ENCODE measurements around the gene KRTAP5-2. TPM values are rescaled to one million over a fixed set of nuclear protein-coding genes. Genes with fewer than 3 reads are reported as not detected.
"Not testable (repeated sequence)": the region's sequence is repeated elsewhere in the genome, so short reads cannot be mapped to it uniquely, and the experiment has no call there.

Gene KRTAP5-2
- total RNA-seq, 2 donors from 2014 or later: not detected

GRCh38 chr11:1581976-1582375 lies 16.1 kb downstream of the KRTAP5-2 start:
- no peak for DNase-seq (ENCODE audit: low spot score)
- H3K27ac ChIP-seq: no peak overlapping the region
- TF ChIP-seq, protein P1, sequence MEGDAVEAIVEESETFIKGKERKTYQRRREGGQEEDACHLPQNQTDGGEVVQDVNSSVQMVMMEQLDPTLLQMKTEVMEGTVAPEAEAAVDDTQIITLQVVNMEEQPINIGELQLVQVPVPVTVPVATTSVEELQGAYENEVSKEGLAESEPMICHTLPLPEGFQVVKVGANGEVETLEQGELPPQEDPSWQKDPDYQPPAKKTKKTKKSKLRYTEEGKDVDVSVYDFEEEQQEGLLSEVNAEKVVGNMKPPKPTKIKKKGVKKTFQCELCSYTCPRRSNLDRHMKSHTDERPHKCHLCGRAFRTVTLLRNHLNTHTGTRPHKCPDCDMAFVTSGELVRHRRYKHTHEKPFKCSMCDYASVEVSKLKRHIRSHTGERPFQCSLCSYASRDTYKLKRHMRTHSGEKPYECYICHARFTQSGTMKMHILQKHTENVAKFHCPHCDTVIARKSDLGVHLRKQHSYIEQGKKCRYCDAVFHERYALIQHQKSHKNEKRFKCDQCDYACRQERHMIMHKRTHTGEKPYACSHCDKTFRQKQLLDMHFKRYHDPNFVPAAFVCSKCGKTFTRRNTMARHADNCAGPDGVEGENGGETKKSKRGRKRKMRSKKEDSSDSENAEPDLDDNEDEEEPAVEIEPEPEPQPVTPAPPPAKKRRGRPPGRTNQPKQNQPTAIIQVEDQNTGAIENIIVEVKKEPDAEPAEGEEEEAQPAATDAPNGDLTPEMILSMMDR (IDR thresholded peaks at IDR 0.05): no peak

DNA sequence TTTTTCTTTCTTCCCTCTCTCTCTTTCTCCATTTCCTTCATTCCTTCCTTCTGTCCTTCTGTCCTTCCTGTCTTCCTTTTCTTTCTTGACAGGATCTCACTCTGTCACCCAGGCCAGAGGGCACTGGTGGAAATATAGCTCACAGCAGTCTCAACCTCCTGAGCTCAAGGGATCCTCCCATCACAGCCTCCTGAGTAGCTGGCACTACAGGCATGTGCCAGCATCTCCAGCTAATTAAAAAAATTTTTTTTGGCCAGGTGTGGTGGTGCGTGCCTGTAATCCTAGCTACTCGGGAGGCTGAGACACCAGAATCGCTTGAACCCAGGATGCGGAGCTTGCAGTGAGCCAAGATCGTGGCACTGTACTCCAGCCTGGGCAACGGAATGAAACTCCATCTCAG lies 21.3 kb downstream of the KRTAP5-2 start:
- Histone ChIP-seq H3K4me3 (no peak overlapping the region), H3K27ac (no peak overlapping the region), H3K9me3 (peaks cover 0 to 8% of the 10 kb centered on the region in 2 donors), H3K4me1 (peaks cover 0 to 22% of the 10 kb centered on the region in 2 donors), H3K27me3 (no peaks in the 10 kb centered on the region), H3K36me3 (no peaks in the 10 kb centered on the region)
- TF ChIP-seq, protein P1 (IDR thresholded peaks at IDR 0.05): no peak
- DNase-seq (ENCODE audit: low spot score): no peak

More at GRCh38 chr11:1581976-1582375, 16.1 kb downstream of the KRTAP5-2 start:
- peaks cover 0 to 8% of the 10 kb centered on the region in 2 donors for H3K9me3 ChIP-seq
- H3K4me1 ChIP-seq: no peaks in the 10 kb centered on the region
- no peaks in the 10 kb centered on the region for H3K36me3 ChIP-seq
- no peak overlapping the region for H3K4me3 ChIP-seq
- no peaks in the 10 kb centered on the region for H3K27me3 ChIP-seq

- not testable (repeated sequence) for H3K9me3 ChIP-seq; H3K36me3 ChIP-seq; DNase-seq (ENCODE audit: low spot score); H3K4me3 ChIP-seq; H3K27ac ChIP-seq; H3K27me3 ChIP-seq
- peaks cover 0 to 29% of the 10 kb centered on the region in 2 donors for H3K4me1 ChIP-seq
These were observed 22.3 kb downstream of the KRTAP5-2 start for GRCh38 chr11:1575756-1576155.

GRCh38 chr11:1574933-1575242 lies 23.2 kb downstream of the KRTAP5-2 start:
- Histone ChIP-seq H3K9me3 (peaks cover 0 to 8% of the 10 kb centered on the region in 2 donors), H3K36me3 (no peaks in the 10 kb centered on the region), H3K27me3 (no peaks in the 10 kb centered on the region), H3K4me1 (peaks cover 0 to 38% of the 10 kb centered on the region in 2 donors), H3K27ac (no peak overlapping the region), H3K4me3 (no peak overlapping the region)
- TF ChIP-seq, protein P1 (IDR thresholded peaks at IDR 0.05): no peak
- DNase-seq (ENCODE audit: low spot score): no peak

DNA sequence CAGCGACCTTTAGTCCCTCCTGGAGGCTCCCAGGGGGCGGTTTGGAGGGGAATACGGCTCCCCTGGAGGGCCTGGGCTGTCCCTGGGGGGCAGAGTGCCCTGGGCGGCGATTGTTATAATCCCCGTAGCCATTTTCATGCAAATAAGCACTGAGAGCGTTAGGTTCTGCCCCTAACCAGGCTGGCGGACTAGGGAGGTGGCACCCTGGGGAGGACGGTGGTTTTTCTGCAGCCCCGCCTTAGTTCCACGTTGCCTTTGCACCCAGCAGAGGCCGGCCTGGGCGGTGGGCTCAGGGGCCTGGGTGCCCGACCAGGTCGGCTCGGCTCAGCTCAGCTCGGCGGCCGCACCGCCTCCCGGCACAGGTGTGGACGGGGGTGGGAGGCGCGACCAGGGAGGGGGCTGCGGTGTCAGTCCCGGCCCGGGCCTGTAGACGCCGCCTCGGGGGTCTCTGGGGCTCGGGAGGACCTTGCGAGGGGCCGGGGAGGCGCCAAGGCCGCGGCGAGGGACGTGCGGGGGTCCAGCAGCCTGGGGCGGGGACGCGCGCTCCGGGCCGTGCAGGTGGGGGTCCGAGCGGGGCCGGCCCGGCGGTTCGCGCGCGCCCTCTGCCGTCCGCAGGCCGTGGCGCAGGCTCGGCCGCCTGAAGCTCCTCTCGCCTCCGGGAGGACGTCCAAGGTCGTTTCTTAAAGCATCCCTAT lies 23.7 kb downstream of the KRTAP5-2 start:
- TF ChIP-seq, protein P1 (IDR thresholded peaks at IDR 0.05): peak; percentile 86 to 97
- DNase-seq (ENCODE audit: low spot score): no peak
- H3K9me3 ChIP-seq: peaks cover 0 to 8% of the 10 kb centered on the region in 2 donors
- peak overlapping the region; percentile 24 to 83 for H3K4me3 ChIP-seq
- no peaks in the 10 kb centered on the region for H3K36me3 ChIP-seq
- peaks cover 0 to 43% of the 10 kb centered on the region in 2 donors for H3K4me1 ChIP-seq
- H3K27me3 ChIP-seq: no peaks in the 10 kb centered on the region
- peak overlapping the region; percentile 91 to 93 for H3K27ac ChIP-seq

DNA sequence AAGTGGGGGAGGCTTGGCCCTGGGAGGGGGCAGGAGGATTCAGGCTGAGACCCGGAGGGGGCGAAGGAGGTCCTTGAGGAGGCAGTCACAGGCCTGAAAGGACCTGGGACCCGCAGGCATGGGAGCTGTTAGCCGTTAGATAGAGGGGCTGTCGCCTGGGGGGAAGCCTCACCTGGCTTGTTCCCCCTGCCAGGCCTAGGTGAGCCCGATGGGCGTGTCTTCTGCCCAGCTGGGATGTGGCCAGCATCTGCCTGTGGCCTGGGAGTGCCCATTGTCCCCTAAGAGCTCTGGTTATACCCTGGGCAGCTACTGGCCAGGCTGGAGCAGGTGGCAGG lies 24.2 kb downstream of the KRTAP5-2 start:
- TF ChIP-seq, protein P1 (IDR thresholded peaks at IDR 0.05): no peak
- H3K4me3 ChIP-seq: peak overlapping the region; percentile 24 to 83
- peaks cover 0 to 48% of the 10 kb centered on the region in 2 donors for H3K4me1 ChIP-seq
- DNase-seq (ENCODE audit: low spot score): no peak
- H3K9me3 ChIP-seq: peaks cover 0 to 8% of the 10 kb centered on the region in 2 donors
- no peaks in the 10 kb centered on the region for H3K27me3 ChIP-seq
- H3K27ac ChIP-seq: peak overlapping the region; percentile 91 to 93
- H3K36me3 ChIP-seq: no peaks in the 10 kb centered on the region

Data from right atrium auricular region (tissue), 2 donors.